GM18520 (cell line): ENCODE data around the gene PIR.

Source experiments
- ATAC-seq: cut with Tn5 transposase; IDR thresholded peaks from one replicate; pipeline ENCODE4 v1.9.1; 2021; ENCODE audit not compliant: unreplicated experiment

PIR gene

GRCh38 chrX:15418707-15419181 lies 74.4 kb downstream of the PIR start:
- no peak for ATAC-seq

- no peak for ATAC-seq
Observed at GRCh38 chrX:15418041-15418706, 75.0 kb downstream of the PIR start.

GRCh38 chrX:15416133-15416993 lies 76.8 kb downstream of the PIR start:
- no peak for ATAC-seq

- no peak for ATAC-seq
Observed at GRCh38 chrX:15413101-15413500, 80.0 kb downstream of the PIR start.

GRCh38 chrX:15410947-15411346 lies 82.2 kb downstream of the PIR start:
- ATAC-seq = no peak

- no peak for ATAC-seq
Observed at GRCh38 chrX:15410430-15410829, 82.7 kb downstream of the PIR start.

GRCh38 chrX:15405846-15406245 lies 87.3 kb downstream of the PIR start:
- ATAC-seq = no peak

- no peak for ATAC-seq
Observed at GRCh38 chrX:15404401-15405096, 88.6 kb downstream of the PIR start.

GRCh38 chrX:15401378-15401777 lies 91.8 kb downstream of the PIR start:
- no peak for ATAC-seq

- ATAC-seq = no peak
Observed at GRCh38 chrX:15399962-15400391, 93.2 kb downstream of the PIR start.

- ATAC-seq = no peak
Observed at GRCh38 chrX:15398874-15399273, 94.3 kb downstream of the PIR start.

GRCh38 chrX:15395789-15396188 lies 97.3 kb downstream of the PIR start:
- ATAC-seq = no peak

GRCh38 chrX:15391850-15392249 lies 101.3 kb downstream of the PIR start:
- no peak for ATAC-seq

- no peak for ATAC-seq
Observed at GRCh38 chrX:15384304-15384703, 108.8 kb downstream of the PIR start, which contains the start of gene VEGFD. TSS of gene VEGFD (minus strand) at chrX:15384413. CDS start at chrX:15383946, 467 bp downstream.

- ATAC-seq = no peak
Observed at GRCh38 chrX:15382813-15383212, 110.3 kb downstream of the PIR start.

GRCh38 chrX:15376956-15377355 lies 116.2 kb downstream of the PIR start:
- ATAC-seq = no peak

GRCh38 chrX:15373976-15374375 lies 119.2 kb downstream of the PIR start:
- no peak for ATAC-seq

GRCh38 chrX:15366506-15367352 lies 126.4 kb downstream of the PIR start:
- no peak for ATAC-seq

GRCh38 chrX:15359701-15360100 lies 133.4 kb downstream of the PIR start:
- ATAC-seq = no peak

- ATAC-seq = no peak
Observed at GRCh38 chrX:15358533-15358932, 134.6 kb downstream of the PIR start.

- no peak for ATAC-seq
Observed at GRCh38 chrX:15356444-15356843, 136.7 kb downstream of the PIR start.
